ENCODE results near the gene XAB2. TPM values are rescaled to one million over a fixed set of nuclear protein-coding genes. Genes with fewer than 3 reads are reported as not detected.

XAB2 gene
- total and polyA plus RNA-seq, 2 donors (not counting 3 experiments of a cell fraction or from before 2014, with no cell fraction given) = 37.3 to 47.6 TPM

GRCh38 chr19:7652061-7652641, 22.8 kb upstream of the XAB2 start:
- Histone ChIP-seq H3K9me1 (replicated peaks; ENCODE audit: control insufficient read depth, extremely low read depth, insufficient read depth, low read length) (no peaks in the 10 kb centered on the region), H3K4me3 (replicated peaks in 1 of 3; ENCODE audit: insufficient read depth in 1 of 3, low read depth in 1 of 3, low read length in 3 of 3) (peak overlapping the region in 1 of 3 experiments; percentile 62), H3K4me2 (ENCODE audit: insufficient read depth, low read length) (peak overlapping the region; percentile 90), H2AFZ (ENCODE audit: low read depth, low read length) (peak overlapping the region; percentile 99), H3K9me3 (replicated peaks; ENCODE audit: control insufficient read depth, insufficient read depth, low read length) (no peaks in the 10 kb centered on the region), H3K9ac (replicated peaks; ENCODE audit: extremely low read depth, insufficient read depth, low read length) (no peak overlapping the region), H3K27me3 (ENCODE audit: control insufficient read depth in 2 of 2, insufficient read depth in 2 of 2, low read length in 2 of 2) (peaks cover 0 to 2% of the 10 kb centered on the region in 2 experiments), H3K4me1 (ENCODE audit: control insufficient read depth, extremely low read depth, insufficient read depth, low read length) (peaks cover 14% of the 10 kb centered on the region), H3K36me3 (ENCODE audit: control insufficient read depth in 2 of 2, extremely low read depth in 1 of 2, insufficient read depth in 2 of 2, low read length in 2 of 2) (no peaks in the 10 kb centered on the region), H3K27ac (ENCODE audit: insufficient read depth, low read depth, low read length) (no peak overlapping the region), H4K20me1 (replicated peaks; ENCODE audit: control insufficient read depth, extremely low read depth, insufficient read depth, low read length) (no peaks in the 10 kb centered on the region), H3K79me2 (ENCODE audit: control insufficient read depth, insufficient read depth, low read length) (no peaks in the 10 kb centered on the region)
- DNase-seq (ENCODE audit: low read depth, low spot score) (peak; percentile 79), FAIRE-seq (peak; percentile 85)
- POLR2A ChIA-PET = no interaction called here
- no TSS peak for BruUV-seq (replicated peaks)
- CTCF ChIA-PET = interaction anchor here (0.7 to 5.1 kb wide), 10 partner anchors 9 to 298 kb away, joined by 3 to 49 read pairs (median 7); partner anchors contain the start of gene TRAPPC5
- intact Hi-C loops (cut with micrococcal nuclease) = loop anchor here (1.0 kb wide), 2 partner anchors 28 to 147 kb away; partner anchors contain the start of gene TRAPPC5
- dilution Hi-C loops (cut with MboI; ENCODE audit: extremely low pct_ligation_motif_present, low sequenced_read_pairs) = no loop called here
- TF ChIP-seq FOS (IDR thresholded peaks at IDR 0.05; ENCODE audit: borderline replicate concordance, insufficient read depth, low read length) = no peak
- TF ChIP-seq, protein P1, sequence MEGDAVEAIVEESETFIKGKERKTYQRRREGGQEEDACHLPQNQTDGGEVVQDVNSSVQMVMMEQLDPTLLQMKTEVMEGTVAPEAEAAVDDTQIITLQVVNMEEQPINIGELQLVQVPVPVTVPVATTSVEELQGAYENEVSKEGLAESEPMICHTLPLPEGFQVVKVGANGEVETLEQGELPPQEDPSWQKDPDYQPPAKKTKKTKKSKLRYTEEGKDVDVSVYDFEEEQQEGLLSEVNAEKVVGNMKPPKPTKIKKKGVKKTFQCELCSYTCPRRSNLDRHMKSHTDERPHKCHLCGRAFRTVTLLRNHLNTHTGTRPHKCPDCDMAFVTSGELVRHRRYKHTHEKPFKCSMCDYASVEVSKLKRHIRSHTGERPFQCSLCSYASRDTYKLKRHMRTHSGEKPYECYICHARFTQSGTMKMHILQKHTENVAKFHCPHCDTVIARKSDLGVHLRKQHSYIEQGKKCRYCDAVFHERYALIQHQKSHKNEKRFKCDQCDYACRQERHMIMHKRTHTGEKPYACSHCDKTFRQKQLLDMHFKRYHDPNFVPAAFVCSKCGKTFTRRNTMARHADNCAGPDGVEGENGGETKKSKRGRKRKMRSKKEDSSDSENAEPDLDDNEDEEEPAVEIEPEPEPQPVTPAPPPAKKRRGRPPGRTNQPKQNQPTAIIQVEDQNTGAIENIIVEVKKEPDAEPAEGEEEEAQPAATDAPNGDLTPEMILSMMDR (IDR thresholded peaks at IDR 0.05; ENCODE audit: extremely low read depth in 1 of 2, insufficient read depth in 1 of 2, low read depth in 1 of 2, low read length in 2 of 2) = peak; percentile 90 to 99

- H3K9me3 ChIP-seq (replicated peaks; ENCODE audit: control insufficient read depth, insufficient read depth, low read length) = no peaks in the 10 kb centered on the region
- intact Hi-C loops (cut with micrococcal nuclease) = no loop called here
- H4K20me1 ChIP-seq (replicated peaks; ENCODE audit: control insufficient read depth, extremely low read depth, insufficient read depth, low read length) = no peaks in the 10 kb centered on the region
- BruUV-seq (replicated peaks) = no TSS peak
- TF ChIP-seq GATA2 (IDR thresholded peaks at IDR 0.05; ENCODE audit: insufficient read depth, insufficient read length, low read depth, low read length) (no peak), FOS (IDR thresholded peaks at IDR 0.05; ENCODE audit: borderline replicate concordance, insufficient read depth, low read length) (no peak), MYC (IDR thresholded peaks at IDR 0.05; ENCODE audit: low read depth, low read length) (no peak), POLR2AphosphoS5 (IDR thresholded peaks at IDR 0.05; ENCODE audit: insufficient read depth, low read depth, low read length) (no peak), JUN (IDR thresholded peaks at IDR 0.05; ENCODE audit: borderline replicate concordance, insufficient read depth, insufficient read length, low read depth) (no peak), POLR2A (IDR thresholded peaks at IDR 0.05; ENCODE audit: low read depth, low read length) (no peak), EZH2 (IDR thresholded peaks at IDR 0.05; ENCODE audit: borderline replicate concordance, low read depth, low read length, severe bottlenecking) (no peak)
- TF ChIP-seq, protein P1 (IDR thresholded peaks at IDR 0.05; ENCODE audit: extremely low read depth in 1 of 2, insufficient read depth in 1 of 2, low read depth in 1 of 2, low read length in 2 of 2) = no peak
- TF ChIP-seq, protein P2, sequence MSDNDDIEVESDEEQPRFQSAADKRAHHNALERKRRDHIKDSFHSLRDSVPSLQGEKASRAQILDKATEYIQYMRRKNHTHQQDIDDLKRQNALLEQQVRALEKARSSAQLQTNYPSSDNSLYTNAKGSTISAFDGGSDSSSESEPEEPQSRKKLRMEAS (IDR thresholded peaks at IDR 0.05; ENCODE audit: insufficient read depth, insufficient read length) = no peak
- dilution Hi-C loops (cut with MboI; ENCODE audit: extremely low pct_ligation_motif_present, low sequenced_read_pairs) = no loop called here
- no peaks in the 10 kb centered on the region for H3K36me3 ChIP-seq (ENCODE audit: control insufficient read depth in 2 of 2, extremely low read depth in 1 of 2, insufficient read depth in 2 of 2, low read length in 2 of 2)
- FAIRE-seq (no peak), DNase-seq (ENCODE audit: low read depth, low spot score) (no peak)
- no peaks in the 10 kb centered on the region for H3K79me2 ChIP-seq (ENCODE audit: control insufficient read depth, insufficient read depth, low read length)
- ChIA-PET POLR2A (no interaction called here), CTCF (interaction anchor here (0.5 to 5.1 kb wide), 4 partner anchors 12 to 157 kb away, joined by 3 to 37 read pairs (median 4); partner anchors contain the start of gene TRAPPC5)
- no peak overlapping the region for H2AFZ ChIP-seq (ENCODE audit: low read depth, low read length)
- H3K4me1 ChIP-seq (ENCODE audit: control insufficient read depth, extremely low read depth, insufficient read depth, low read length) = peaks cover 5% of the 10 kb centered on the region
- H3K9me1 ChIP-seq (replicated peaks; ENCODE audit: control insufficient read depth, extremely low read depth, insufficient read depth, low read length) = no peaks in the 10 kb centered on the region
- no peak overlapping the region for H3K27ac ChIP-seq (ENCODE audit: insufficient read depth, low read depth, low read length)
- peaks cover 0 to 2% of the 10 kb centered on the region in 2 experiments for H3K27me3 ChIP-seq (ENCODE audit: control insufficient read depth in 2 of 2, insufficient read depth in 2 of 2, low read length in 2 of 2)
- no peak overlapping the region for H3K4me3 ChIP-seq (replicated peaks in 1 of 3; ENCODE audit: insufficient read depth in 1 of 3, low read depth in 1 of 3, low read length in 3 of 3)
- H3K4me2 ChIP-seq (ENCODE audit: insufficient read depth, low read length) = no peak overlapping the region
- H3K9ac ChIP-seq (replicated peaks; ENCODE audit: extremely low read depth, insufficient read depth, low read length) = no peak overlapping the region
Measured at GRCh38 chr19:7650148-7650547, 20.8 kb upstream of the XAB2 start.

All from endothelial cell of umbilical vein (primary cell).